Measurements from ENCODE around the gene TICAM1.

GRCh38 chr19:4774136-4774535 lies 57.4 kb downstream of the TICAM1 start:
- TF ChIP-seq CTCF (conservative IDR thresholded peaks at IDR 0.05; ENCODE audit: low read depth, low read length) = no peak
- no peak for TF ChIP-seq EZH2 (IDR thresholded peaks at IDR 0.05; ENCODE audit: low read length, unreplicated experiment)

All from PC-3 (cell line).